Type B pancreatic cell (in vitro differentiated cells): ENCODE results near the gene ARNT2. TPM values are rescaled to one million over a fixed set of nuclear protein-coding genes. Genes with fewer than 3 reads are reported as not detected.

Experiments
- DNase-seq: peaks from one replicate; pipeline ENCODE4 v3.0.0; 2021; ENCODE audit warnings: mixed read lengths; ENCODE audit not compliant: unreplicated experiment; ENCODE audit errors: extremely low spot score
- H3K27ac Mint-ChIP-seq: 2 replicates; pipeline ENCODE4 v1.8.0; 2021; ENCODE audit warnings: mild to moderate bottlenecking, mixed read lengths
- H3K27me3 Mint-ChIP-seq: 2 replicates; pipeline ENCODE4 v1.8.0; 2021; ENCODE audit warnings: mixed read lengths
- H3K36me3 Mint-ChIP-seq: 2 replicates; pipeline ENCODE4 v1.8.0; 2021; ENCODE audit warnings: mixed read lengths
- H3K4me1 Mint-ChIP-seq: one replicate; pipeline ENCODE4 v1.8.0; 2021; ENCODE audit warnings: mixed read lengths; ENCODE audit not compliant: unreplicated experiment
- H3K4me3 Mint-ChIP-seq: 2 replicates; pipeline ENCODE4 v1.8.0; 2021; ENCODE audit warnings: mild to moderate bottlenecking, mixed read lengths
- H3K9me3 Mint-ChIP-seq: 2 replicates; pipeline ENCODE4 v1.8.0; 2021; ENCODE audit warnings: mixed read lengths
- total RNA-seq: library from RNA; stranded (reverse); gene quantifications from 2 replicates; pipeline ENCODE4 v1.2.1, GENCODE V29; 2021; ENCODE audit warnings: low replicate concordance
- TF ChIP-seq, protein P1 (sequence below): fragments of 200-600 bp; sonication (generic); conservative IDR thresholded peaks from 2 replicates; pipeline ENCODE4 v1.5.0; 2021; ENCODE audit warnings: antibody characterized with exemption, mild to moderate bottlenecking

The ARNT2 gene
- total RNA-seq, 1 donor from 2014 or later, result 22.4 TPM

DNA sequence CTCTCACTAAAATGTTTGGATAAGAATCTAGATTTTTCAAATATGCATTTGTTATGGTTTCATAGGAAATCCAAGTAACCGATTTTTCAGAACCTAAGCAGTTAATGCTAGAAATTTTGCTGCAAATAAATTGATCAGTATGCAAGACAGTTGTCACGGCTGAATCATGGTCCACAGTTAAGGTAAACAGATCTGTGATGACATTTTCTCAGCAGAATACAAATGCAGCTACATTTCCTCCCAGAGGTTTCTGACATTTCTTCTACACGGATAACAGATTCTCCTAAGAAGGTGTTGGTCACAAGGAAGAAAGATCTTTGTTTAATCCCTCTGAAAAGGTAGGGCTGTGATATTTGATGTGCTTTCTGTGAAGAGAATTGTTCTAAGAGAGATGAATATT, 36.9 kb downstream of the ARNT2 start:
- Mint-ChIP-seq H3K4me1 (peaks cover 25% of the 10 kb centered on the region), H3K27me3 (no peaks in the 10 kb centered on the region), H3K27ac (no peak overlapping the region), H3K9me3 (no peaks in the 10 kb centered on the region), H3K4me3 (no peak overlapping the region), H3K36me3 (peaks cover 4% of the 10 kb centered on the region)
- TF ChIP-seq, protein P1, sequence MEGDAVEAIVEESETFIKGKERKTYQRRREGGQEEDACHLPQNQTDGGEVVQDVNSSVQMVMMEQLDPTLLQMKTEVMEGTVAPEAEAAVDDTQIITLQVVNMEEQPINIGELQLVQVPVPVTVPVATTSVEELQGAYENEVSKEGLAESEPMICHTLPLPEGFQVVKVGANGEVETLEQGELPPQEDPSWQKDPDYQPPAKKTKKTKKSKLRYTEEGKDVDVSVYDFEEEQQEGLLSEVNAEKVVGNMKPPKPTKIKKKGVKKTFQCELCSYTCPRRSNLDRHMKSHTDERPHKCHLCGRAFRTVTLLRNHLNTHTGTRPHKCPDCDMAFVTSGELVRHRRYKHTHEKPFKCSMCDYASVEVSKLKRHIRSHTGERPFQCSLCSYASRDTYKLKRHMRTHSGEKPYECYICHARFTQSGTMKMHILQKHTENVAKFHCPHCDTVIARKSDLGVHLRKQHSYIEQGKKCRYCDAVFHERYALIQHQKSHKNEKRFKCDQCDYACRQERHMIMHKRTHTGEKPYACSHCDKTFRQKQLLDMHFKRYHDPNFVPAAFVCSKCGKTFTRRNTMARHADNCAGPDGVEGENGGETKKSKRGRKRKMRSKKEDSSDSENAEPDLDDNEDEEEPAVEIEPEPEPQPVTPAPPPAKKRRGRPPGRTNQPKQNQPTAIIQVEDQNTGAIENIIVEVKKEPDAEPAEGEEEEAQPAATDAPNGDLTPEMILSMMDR, result no peak
- DNase-seq, result no peak

DNA sequence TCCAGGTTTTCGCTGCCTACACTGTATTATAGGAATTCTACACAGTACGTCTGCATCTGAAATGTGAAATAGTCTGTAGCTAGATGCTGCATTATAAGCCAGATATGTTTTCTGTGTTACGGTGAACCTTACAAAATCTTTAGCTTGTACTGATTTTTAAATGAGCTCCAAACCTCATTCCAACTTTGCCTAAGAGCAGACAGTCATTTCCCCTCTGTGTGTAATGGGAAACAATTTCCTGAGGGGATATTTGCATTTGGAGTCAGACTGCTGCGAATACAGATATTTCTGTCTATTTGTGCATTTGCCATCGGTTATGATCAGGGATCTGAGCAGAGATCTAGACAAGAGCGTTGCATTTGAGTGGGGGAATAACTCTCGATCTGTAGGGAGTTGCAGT, 37.5 kb downstream of the ARNT2 start:
- no peak for DNase-seq
- no peak overlapping the region for H3K4me3 Mint-ChIP-seq
- TF ChIP-seq, protein P1, result no peak
- no peak overlapping the region for H3K27ac Mint-ChIP-seq
- H3K9me3 Mint-ChIP-seq, result no peaks in the 10 kb centered on the region
- H3K36me3 Mint-ChIP-seq, result peaks cover 3% of the 10 kb centered on the region
- H3K27me3 Mint-ChIP-seq, result no peaks in the 10 kb centered on the region
- peaks cover 22% of the 10 kb centered on the region for H3K4me1 Mint-ChIP-seq

DNA sequence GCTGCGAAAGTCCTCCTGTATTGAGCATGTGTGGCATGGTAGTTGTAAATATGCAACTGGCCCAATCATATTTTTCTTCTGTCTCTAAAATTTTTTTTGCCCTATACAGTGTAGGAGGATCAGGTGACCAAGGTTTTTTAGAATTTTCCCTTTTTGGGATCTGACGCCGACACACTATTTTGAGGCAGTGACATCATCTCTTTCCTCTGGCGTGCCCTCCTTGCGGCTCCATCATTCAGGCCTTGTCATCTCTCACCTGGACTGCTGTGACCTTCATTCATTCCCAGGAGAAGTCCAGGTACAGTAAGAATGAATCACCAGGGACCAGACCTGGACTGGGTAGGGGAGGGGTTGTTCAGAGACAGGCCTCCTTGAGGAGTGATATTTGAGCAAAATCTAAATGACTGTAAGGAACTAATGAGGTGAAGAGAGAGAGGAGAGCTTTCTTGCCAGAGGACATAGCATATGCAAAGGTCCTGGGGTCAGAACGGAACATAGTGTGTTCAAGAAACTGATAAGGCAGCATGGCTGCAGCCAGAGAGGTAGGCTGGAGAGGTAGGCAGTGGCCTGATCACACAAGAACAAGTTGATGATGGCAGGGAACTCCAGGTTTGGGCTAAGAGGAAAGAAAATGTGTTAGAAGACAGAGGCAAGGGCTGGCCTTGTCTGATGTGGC, 38.7 kb downstream of the ARNT2 start:
- Mint-ChIP-seq H3K4me1 (peaks cover 12% of the 10 kb centered on the region), H3K4me3 (no peak overlapping the region), H3K36me3 (no peaks in the 10 kb centered on the region), H3K9me3 (no peaks in the 10 kb centered on the region), H3K27ac (no peak overlapping the region), H3K27me3 (no peaks in the 10 kb centered on the region)
- TF ChIP-seq, protein P1, result no peak
- no peak for DNase-seq

DNA sequence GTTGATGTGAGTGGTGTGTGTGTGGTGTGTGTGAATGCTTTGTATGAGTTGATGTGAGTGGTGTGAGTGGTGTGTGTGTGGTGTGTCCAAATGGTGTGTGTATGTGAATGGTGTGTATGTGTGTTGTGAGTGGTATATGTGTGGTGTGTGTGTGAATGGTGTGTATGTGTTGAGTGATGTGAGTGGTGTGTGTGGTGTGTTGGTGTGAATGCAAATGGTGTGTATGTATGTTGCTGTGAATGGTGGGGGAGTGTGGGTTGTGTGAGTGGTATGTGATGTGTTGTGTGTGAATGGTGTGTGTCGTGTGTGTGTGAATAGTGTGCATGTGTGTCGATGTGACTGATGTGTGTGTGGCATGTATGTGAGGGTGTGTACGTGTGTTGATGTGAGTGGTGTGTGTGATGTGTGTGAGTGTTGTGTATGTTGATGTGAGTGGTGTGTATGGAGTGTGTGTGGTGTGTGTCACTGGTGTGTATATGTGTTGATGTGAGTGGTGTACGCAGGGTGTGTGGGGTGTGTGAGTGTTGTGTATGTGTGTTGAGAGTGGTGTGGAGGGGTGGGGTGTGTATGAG, 40.6 kb downstream of the ARNT2 start:
- H3K27ac Mint-ChIP-seq, result no peak overlapping the region
- no peak for DNase-seq
- H3K4me1 Mint-ChIP-seq, result peaks cover 12% of the 10 kb centered on the region
- H3K9me3 Mint-ChIP-seq, result no peaks in the 10 kb centered on the region
- no peaks in the 10 kb centered on the region for H3K36me3 Mint-ChIP-seq
- TF ChIP-seq, protein P1, result no peak
- no peak overlapping the region for H3K4me3 Mint-ChIP-seq
- H3K27me3 Mint-ChIP-seq, result no peaks in the 10 kb centered on the region

DNA sequence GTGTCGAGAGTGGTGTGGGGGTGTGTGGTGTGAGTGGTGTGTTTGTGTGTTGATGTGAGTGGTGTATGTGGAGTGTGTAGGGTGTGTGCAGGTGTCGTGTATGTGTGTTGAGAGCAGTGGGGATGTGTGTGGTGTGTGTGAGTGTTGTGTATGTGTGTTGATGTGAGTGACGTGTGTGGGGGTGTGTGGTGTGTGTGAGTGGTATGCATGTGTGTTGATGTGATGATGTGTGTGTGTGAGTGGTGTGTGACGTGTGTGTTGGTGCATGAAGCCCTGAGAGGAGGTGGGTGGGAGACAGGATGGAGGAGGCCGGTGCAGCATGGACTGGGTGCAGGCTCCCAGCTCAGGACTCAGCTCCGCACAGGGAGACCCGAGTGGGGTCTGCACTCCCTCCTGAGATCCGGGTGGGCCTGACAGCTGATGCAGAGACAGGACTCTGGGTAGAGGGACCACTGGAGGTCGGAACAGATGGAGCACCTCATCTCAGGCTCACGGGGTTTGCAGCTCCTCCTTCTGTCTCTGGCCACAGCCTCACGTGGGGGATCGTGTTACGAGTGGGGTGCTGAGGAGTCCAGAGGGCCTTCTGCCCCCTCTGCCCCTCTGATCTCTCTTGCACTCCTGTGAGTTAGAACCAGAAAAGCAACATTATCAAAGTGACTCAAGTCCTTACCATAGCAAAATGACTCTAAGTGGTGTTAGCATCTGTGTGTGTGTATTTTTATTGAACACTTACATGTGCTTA, 41.3 kb downstream of the ARNT2 start:
- peaks cover 12% of the 10 kb centered on the region for H3K4me1 Mint-ChIP-seq
- H3K4me3 Mint-ChIP-seq, result no peak overlapping the region
- TF ChIP-seq, protein P1, result no peak
- no peak overlapping the region for H3K27ac Mint-ChIP-seq
- no peaks in the 10 kb centered on the region for H3K9me3 Mint-ChIP-seq
- no peaks in the 10 kb centered on the region for H3K36me3 Mint-ChIP-seq
- no peaks in the 10 kb centered on the region for H3K27me3 Mint-ChIP-seq
- DNase-seq, result no peak
